Upper lobe of right lung (tissue), 1 donor: Measurements from ENCODE around the gene EML1. TPM values are rescaled to one million over a fixed set of nuclear protein-coding genes. Genes with fewer than 3 reads are reported as not detected.

ENCODE experiments used
- ATAC-seq: fragments of 200-7000 bp; cut with Tn5 transposase; one replicate; pipeline ENCODE4 v1.9.1; 2020; ENCODE audit warnings: mild to moderate bottlenecking, moderate library complexity
- DNase-seq: peaks from one replicate; pipeline ENCODE4 v3.0.0-alpha.2; 2020
- H3K27ac ChIP-seq: fragments of 200-600 bp; one replicate; pipeline ENCODE4 v1.8.0; 2022
- H3K27me3 ChIP-seq: fragments of 200-600 bp; one replicate; pipeline ENCODE4 v1.8.0; 2022; ENCODE audit warnings: mild to moderate bottlenecking
- H3K36me3 ChIP-seq: fragments of 200-600 bp; one replicate; pipeline ENCODE4 v1.8.0; 2022
- H3K4me1 ChIP-seq: fragments of 200-600 bp; one replicate; pipeline ENCODE4 v1.8.0; 2022
- H3K4me3 ChIP-seq: fragments of 200-600 bp; one replicate; pipeline ENCODE4 v1.8.0; 2022; ENCODE audit warnings: mild to moderate bottlenecking
- H3K9me3 ChIP-seq: fragments of 200-600 bp; one replicate; pipeline ENCODE4 v1.8.0; 2022
- CTCF ChIP-seq: fragments of 200-600 bp; IDR thresholded peaks from one replicate; pipeline ENCODE4 v1.8.0; 2022; ENCODE audit warnings: antibody characterized with exemption
- intact Hi-C: fragments of 100-400 bp; cut with DNase I; formaldehyde crosslinking; loops from one replicate; pipeline ENCODE4 v1.11.0; 2022
- total RNA-seq: library from RNA; stranded (reverse); fragmentation: NEBNext Ultra II Directional; extraction: Animal tissue kit (Norgen Biotek cat#: 25700); gene quantifications from one replicate; pipeline ENCODE4 v1.2.1, GENCODE V29; 2021
- donor health status: DM: no; HTN: yes; CAD: no; lungs with severe emphysema.

The EML1 gene
- total RNA-seq, 1 donor from 2014 or later: 42.2 TPM

- TF ChIP-seq CTCF: no peak
- H3K36me3 ChIP-seq: no peaks in the 10 kb centered on the region
- intact Hi-C loops: no loop called here
- no peaks in the 10 kb centered on the region for H3K9me3 ChIP-seq
- H3K4me3 ChIP-seq: no peak overlapping the region
- H3K4me1 ChIP-seq: no peaks in the 10 kb centered on the region
- no peak for ATAC-seq
- no peaks in the 10 kb centered on the region for H3K27me3 ChIP-seq
- no peak overlapping the region for H3K27ac ChIP-seq
- DNase-seq: no peak
Observed at GRCh38 chr14:99873653-99874052, 80.4 kb downstream of the EML1 start.

GRCh38 chr14:99874306-99874705, 81.1 kb downstream of the EML1 start:
- Histone ChIP-seq H3K27me3 (no peaks in the 10 kb centered on the region), H3K4me1 (no peaks in the 10 kb centered on the region), H3K27ac (no peak overlapping the region), H3K36me3 (no peaks in the 10 kb centered on the region), H3K4me3 (no peak overlapping the region), H3K9me3 (no peaks in the 10 kb centered on the region)
- no peak for DNase-seq
- ATAC-seq: no peak
- intact Hi-C loops: no loop called here
- no peak for TF ChIP-seq CTCF

- Histone ChIP-seq H3K27me3 (no peaks in the 10 kb centered on the region), H3K27ac (no peak overlapping the region), H3K4me3 (no peak overlapping the region), H3K36me3 (no peaks in the 10 kb centered on the region), H3K4me1 (no peaks in the 10 kb centered on the region), H3K9me3 (no peaks in the 10 kb centered on the region)
- ATAC-seq (no peak), DNase-seq (no peak)
- intact Hi-C loops: no loop called here
- TF ChIP-seq CTCF: no peak
Observed at GRCh38 chr14:99875421-99875820, 82.2 kb downstream of the EML1 start.

- DNase-seq (no peak), ATAC-seq (no peak)
- Histone ChIP-seq H3K4me3 (no peak overlapping the region), H3K27ac (no peak overlapping the region), H3K27me3 (no peaks in the 10 kb centered on the region), H3K36me3 (no peaks in the 10 kb centered on the region), H3K9me3 (no peaks in the 10 kb centered on the region), H3K4me1 (no peaks in the 10 kb centered on the region)
- TF ChIP-seq CTCF: no peak
- intact Hi-C loops: no loop called here
Observed at GRCh38 chr14:99875836-99876235, 82.6 kb downstream of the EML1 start.

GRCh38 chr14:99876406-99876805, 83.2 kb downstream of the EML1 start:
- Histone ChIP-seq H3K27me3 (no peaks in the 10 kb centered on the region), H3K9me3 (no peaks in the 10 kb centered on the region), H3K4me1 (no peaks in the 10 kb centered on the region), H3K4me3 (no peak overlapping the region), H3K27ac (no peak overlapping the region), H3K36me3 (no peaks in the 10 kb centered on the region)
- no peak for DNase-seq
- ATAC-seq: no peak
- TF ChIP-seq CTCF: no peak
- intact Hi-C loops: no loop called here

GRCh38 chr14:99878563-99878962, 85.3 kb downstream of the EML1 start:
- ATAC-seq (no peak), DNase-seq (no peak)
- no peaks in the 10 kb centered on the region for H3K9me3 ChIP-seq
- H3K4me3 ChIP-seq: no peak overlapping the region
- no peaks in the 10 kb centered on the region for H3K4me1 ChIP-seq
- no peaks in the 10 kb centered on the region for H3K36me3 ChIP-seq
- intact Hi-C loops: no loop called here
- no peak for TF ChIP-seq CTCF
- no peak overlapping the region for H3K27ac ChIP-seq
- H3K27me3 ChIP-seq: no peaks in the 10 kb centered on the region
